Gastrocnemius medialis (tissue), 4 donors: Measurements from ENCODE around the gene MFNG. TPM values are rescaled to one million over a fixed set of nuclear protein-coding genes. Genes with fewer than 3 reads are reported as not detected.

Experiments used
- ATAC-seq, 2 donors: fragments of 150-250 bp; one replicate each; pipeline ENCODE4 v1.9.1; 2016
- DNase-seq, 2 donors: peaks; one replicate each; pipeline ENCODE4 v3.0.0-alpha.2; 2019
- H3K27ac ChIP-seq, 4 donors: fragments of 200-600 bp; sonication (generic); 1 replicate in 1 of 4; 2 replicates in 3 of 4; pipeline ENCODE4 v1.5.1; 2016 to 2018; ENCODE audit warnings: mild to moderate bottlenecking in 2 of 4, moderate library complexity in 1 of 4
- H3K27me3 ChIP-seq, 3 donors: fragments of 200-600 bp; sonication (generic) in 2 of 3; 1 replicate in 1 of 3; 2 replicates in 2 of 3; pipeline versions ENCODE4 v1.5.1 to v1.6.0; 2016 to 2019; ENCODE audit warnings: mild to moderate bottlenecking in 1 of 3, moderate library complexity in 1 of 3
- H3K36me3 ChIP-seq, 2 donors: fragments of 200-600 bp; sonication (generic) in 1 of 2; one replicate each; pipeline ENCODE4 v1.5.1; 2017 to 2018
- H3K4me1 ChIP-seq, 2 donors: fragments of 200-600 bp; sonication (generic) in 1 of 2; one replicate each; pipeline ENCODE4 v1.5.1; 2016 to 2017; ENCODE audit warnings: mild to moderate bottlenecking in 2 of 2
- H3K4me3 ChIP-seq, 4 donors: fragments of 200-600 bp; sonication (generic) in 3 of 4; 1 replicate in 1 of 4; 2 replicates in 3 of 4; pipeline ENCODE4 v1.5.1; 2016 to 2019; ENCODE audit warnings: mild to moderate bottlenecking in 2 of 4
- H3K9me3 ChIP-seq, 3 donors: fragments of 200-600 bp; sonication (generic) in 2 of 3; 1 replicate in 1 of 3; 2 replicates in 2 of 3; pipeline ENCODE4 v1.5.1; 2016 to 2019
- POLR2A ChIP-seq, 2 donors: fragments of 450-650 bp; IDR thresholded peaks; one replicate each; pipeline ENCODE4 v1.6.1; 2017; ENCODE audit warnings: antibody characterized with exemption in 2 of 2, mild to moderate bottlenecking in 2 of 2, moderate library complexity in 2 of 2
- in situ Hi-C, 4 donors: fragments of 200-750 bp; cut with MboI; loops; one replicate each; pipeline versions ENCODE4 v1.15.0 to v1.8.0; 2017; ENCODE audit warnings: low sequenced_read_pairs in 4 of 4
- intact Hi-C: fragments of 100-400 bp; cut with DNase I; formaldehyde crosslinking; loops from one replicate; pipeline ENCODE4 v1.15.1; 2023; ENCODE audit warnings: low total_unique reads
- total RNA-seq, 4 donors: library from RNA; depleted of rRNA; stranded (reverse); fragments of >200 nt; gene quantifications; one replicate each; pipeline versions ENCODE4 v1.1.0 to v1.2.3, GENCODE V29; 2016
- TF ChIP-seq, protein P1 (sequence below), 5 experiments: fragments of 450-650 bp in 3 of 5; fragments of 200-600 bp in 2 of 5; sonication (generic) in 2 of 5; IDR thresholded peaks in 4 of 5; conservative IDR thresholded peaks in 1 of 5; 1 replicate in 4 of 5; 2 replicates in 1 of 5; pipeline ENCODE4 v1.5.1; 2016 to 2019; ENCODE audit warnings: antibody characterized with exemption in 5 of 5, mild to moderate bottlenecking in 3 of 5, moderate library complexity in 3 of 5

The MFNG gene
- total RNA-seq, 4 donors from 2014 or later: 2.4 to 7.0 (median 5.2) TPM

DNA sequence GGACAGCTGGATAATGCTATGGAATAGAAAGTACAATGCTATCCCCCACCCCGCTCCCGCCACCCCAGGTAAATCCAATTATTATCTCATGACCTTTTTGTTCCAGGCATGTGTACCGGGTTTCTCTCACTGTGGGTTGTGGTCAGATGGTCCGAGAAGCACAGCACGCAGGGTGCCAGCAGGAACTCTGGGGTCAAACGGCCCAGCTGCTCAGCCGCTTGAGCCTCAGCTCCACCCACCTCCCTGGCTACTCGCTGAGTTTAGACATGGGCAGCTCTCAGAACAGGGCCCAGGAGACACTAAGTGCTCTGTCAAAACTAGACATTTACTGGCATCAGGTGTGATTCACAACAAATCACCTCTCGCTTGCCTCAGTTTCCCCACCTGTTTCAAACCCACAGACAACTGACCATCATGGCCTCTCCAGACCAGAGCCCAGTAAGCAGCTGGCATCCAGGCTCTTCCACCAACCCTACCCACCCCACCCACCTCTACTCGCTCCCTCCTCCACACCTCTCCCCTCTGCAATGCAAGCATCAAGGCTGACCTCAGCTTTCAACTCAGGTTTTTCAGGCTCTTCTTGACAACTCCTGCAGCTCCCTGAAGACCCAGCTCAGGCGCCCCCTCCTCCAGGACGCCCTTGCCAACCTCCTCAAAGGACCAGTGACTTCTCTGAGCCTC, 13.0 kb upstream of the MFNG start:
- DNase-seq (no peak), ATAC-seq (no peak)
- peaks cover 21 to 48% of the 10 kb centered on the region in 2 donors for H3K4me1 ChIP-seq
- H3K27me3 ChIP-seq: no peaks in the 10 kb centered on the region
- H3K4me3 ChIP-seq: no peak overlapping the region
- no peak for TF ChIP-seq POLR2A (IDR thresholded peaks at IDR 0.05)
- TF ChIP-seq, protein P1, sequence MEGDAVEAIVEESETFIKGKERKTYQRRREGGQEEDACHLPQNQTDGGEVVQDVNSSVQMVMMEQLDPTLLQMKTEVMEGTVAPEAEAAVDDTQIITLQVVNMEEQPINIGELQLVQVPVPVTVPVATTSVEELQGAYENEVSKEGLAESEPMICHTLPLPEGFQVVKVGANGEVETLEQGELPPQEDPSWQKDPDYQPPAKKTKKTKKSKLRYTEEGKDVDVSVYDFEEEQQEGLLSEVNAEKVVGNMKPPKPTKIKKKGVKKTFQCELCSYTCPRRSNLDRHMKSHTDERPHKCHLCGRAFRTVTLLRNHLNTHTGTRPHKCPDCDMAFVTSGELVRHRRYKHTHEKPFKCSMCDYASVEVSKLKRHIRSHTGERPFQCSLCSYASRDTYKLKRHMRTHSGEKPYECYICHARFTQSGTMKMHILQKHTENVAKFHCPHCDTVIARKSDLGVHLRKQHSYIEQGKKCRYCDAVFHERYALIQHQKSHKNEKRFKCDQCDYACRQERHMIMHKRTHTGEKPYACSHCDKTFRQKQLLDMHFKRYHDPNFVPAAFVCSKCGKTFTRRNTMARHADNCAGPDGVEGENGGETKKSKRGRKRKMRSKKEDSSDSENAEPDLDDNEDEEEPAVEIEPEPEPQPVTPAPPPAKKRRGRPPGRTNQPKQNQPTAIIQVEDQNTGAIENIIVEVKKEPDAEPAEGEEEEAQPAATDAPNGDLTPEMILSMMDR (IDR thresholded peaks at IDR 0.05 in 4 of 5, conservative IDR thresholded peaks at IDR 0.05 in 1 of 5): no peak
- peak overlapping the region in 3 of 4 donors; percentile 34 to 82 (median 55) for H3K27ac ChIP-seq
- H3K36me3 ChIP-seq: no peaks in the 10 kb centered on the region
- intact Hi-C loops (no loop called here), in situ Hi-C loops (no loop called here)
- H3K9me3 ChIP-seq: no peaks in the 10 kb centered on the region

DNA sequence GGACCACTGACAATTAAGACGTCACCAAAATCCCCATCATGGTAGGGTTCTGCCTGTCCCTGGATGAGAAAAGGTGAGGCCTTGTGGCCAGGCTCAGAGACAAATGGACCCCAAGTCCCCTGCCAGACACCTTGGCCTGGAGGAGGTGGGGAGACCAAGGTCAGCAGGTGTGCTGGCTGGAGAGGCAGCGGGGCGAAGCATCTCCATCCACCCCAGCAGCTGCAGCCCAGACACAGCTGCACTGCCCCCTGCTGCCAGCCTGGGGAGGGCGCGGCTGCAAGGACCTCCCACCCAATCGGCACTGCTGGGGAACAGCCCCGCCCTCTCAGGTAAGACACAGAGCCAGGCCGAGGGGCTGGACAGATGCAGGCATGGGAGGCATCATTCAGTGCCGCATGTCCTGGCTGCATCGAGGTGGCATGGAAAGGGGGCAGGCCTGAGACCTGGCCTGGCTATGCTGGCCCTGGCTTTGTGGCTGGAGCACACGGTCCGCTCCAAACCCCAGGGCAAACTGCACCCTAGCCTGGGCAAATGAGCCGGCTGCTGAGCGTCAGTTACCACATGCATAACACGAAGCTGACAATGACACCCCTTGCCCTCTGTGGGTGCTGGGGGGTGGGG, 12.2 kb upstream of the MFNG start:
- no peaks in the 10 kb centered on the region for H3K27me3 ChIP-seq
- TF ChIP-seq POLR2A (IDR thresholded peaks at IDR 0.05): no peak
- TF ChIP-seq, protein P1 (IDR thresholded peaks at IDR 0.05 in 4 of 5, conservative IDR thresholded peaks at IDR 0.05 in 1 of 5): peak in 4 of 5 experiments; percentile 14 to 39 (median 26)
- no peak for ATAC-seq
- H3K36me3 ChIP-seq: no peaks in the 10 kb centered on the region
- no peak overlapping the region for H3K4me3 ChIP-seq
- no peak overlapping the region for H3K27ac ChIP-seq
- in situ Hi-C loops: no loop called here
- no peaks in the 10 kb centered on the region for H3K9me3 ChIP-seq
- intact Hi-C loops: no loop called here
- peaks cover 21 to 42% of the 10 kb centered on the region in 2 donors for H3K4me1 ChIP-seq
- DNase-seq: no peak

DNA sequence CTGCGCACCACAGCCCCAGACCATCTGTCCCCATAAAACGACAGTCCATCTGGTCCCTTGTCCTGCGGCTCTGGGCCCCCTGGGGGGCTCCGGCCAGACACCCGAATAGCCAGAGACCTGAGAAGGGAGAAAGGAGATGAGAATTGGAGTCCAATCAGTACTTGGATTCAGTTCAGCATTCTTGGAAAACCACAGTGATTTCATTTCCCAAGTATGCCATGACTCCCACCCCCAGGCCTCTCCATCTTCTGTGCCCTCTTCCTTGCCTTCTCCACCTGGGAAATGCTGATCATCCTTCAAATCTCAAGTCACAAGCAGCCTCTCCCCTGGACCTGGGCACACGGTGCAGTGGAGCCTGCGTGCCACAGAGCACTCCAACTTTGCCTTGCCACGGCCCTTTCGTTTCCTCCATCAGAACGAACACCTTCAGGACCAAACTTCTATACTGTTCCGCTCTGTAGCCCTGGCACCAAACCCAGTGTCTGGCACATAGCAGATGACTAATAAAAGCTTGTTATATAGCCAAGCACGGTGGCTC, 10.9 kb upstream of the MFNG start:
- Histone ChIP-seq H3K4me3 (no peak overlapping the region), H3K27ac (no peak overlapping the region), H3K27me3 (no peaks in the 10 kb centered on the region), H3K4me1 (peaks cover 15 to 31% of the 10 kb centered on the region in 2 donors), H3K36me3 (no peaks in the 10 kb centered on the region), H3K9me3 (no peaks in the 10 kb centered on the region)
- ATAC-seq: no peak
- no peak for DNase-seq
- in situ Hi-C loops (no loop called here), intact Hi-C loops (no loop called here)
- no peak for TF ChIP-seq POLR2A (IDR thresholded peaks at IDR 0.05)
- TF ChIP-seq, protein P1 (IDR thresholded peaks at IDR 0.05 in 4 of 5, conservative IDR thresholded peaks at IDR 0.05 in 1 of 5): no peak

DNA sequence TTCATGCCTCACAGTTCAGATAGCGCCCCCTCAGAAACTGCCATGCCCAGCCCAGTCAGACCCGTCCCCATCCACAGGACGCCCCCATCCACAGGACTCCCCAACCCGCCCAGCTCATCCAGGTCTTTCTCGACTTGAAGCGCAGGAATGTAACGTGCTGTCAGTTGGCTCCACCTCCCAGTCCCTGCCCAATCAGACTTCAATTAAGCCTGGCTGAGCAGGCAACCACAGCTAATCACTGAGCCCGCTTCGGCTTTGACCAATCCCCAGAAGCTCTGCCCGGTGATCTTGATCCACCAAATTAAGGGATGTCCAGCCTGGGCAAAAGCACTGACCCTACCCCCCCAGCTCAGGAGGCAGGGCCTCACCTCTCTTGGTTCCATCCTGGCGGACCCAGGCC, 10.5 kb upstream of the MFNG start:
- no peaks in the 10 kb centered on the region for H3K27me3 ChIP-seq

More for the DNA sequence above, 10.5 kb upstream of the MFNG start:
- no peak for TF ChIP-seq POLR2A (IDR thresholded peaks at IDR 0.05)
- TF ChIP-seq, protein P1 (IDR thresholded peaks at IDR 0.05 in 4 of 5, conservative IDR thresholded peaks at IDR 0.05 in 1 of 5): no peak
- H3K4me1 ChIP-seq: peaks cover 10 to 27% of the 10 kb centered on the region in 2 donors
- H3K36me3 ChIP-seq: no peaks in the 10 kb centered on the region
- in situ Hi-C loops: no loop called here
- DNase-seq: no peak
- no peak for ATAC-seq
- no peak overlapping the region for H3K27ac ChIP-seq
- no peaks in the 10 kb centered on the region for H3K9me3 ChIP-seq
- intact Hi-C loops: no loop called here
- H3K4me3 ChIP-seq: no peak overlapping the region
